CD4-positive, alpha-beta T cell (primary cell): ENCODE data around the gene CHID1. TPM values are rescaled to one million over a fixed set of nuclear protein-coding genes. Genes with fewer than 3 reads are reported as not detected.

Experiments
- ATAC-seq: fragments of 200-7000 bp; cut with Tn5 transposase; one replicate; pipeline ENCODE4 v1.10.0; 2022; ENCODE audit warnings: mild to moderate bottlenecking; ENCODE audit not compliant: poor library complexity
- CTCF ChIA-PET: fragments of 350-600 bp; sonication (Branson Sonifier 250); formaldehyde crosslinking; loops from one replicate; lab custom pipeline; 2021; ENCODE audit warnings: antibody characterized with exemption, inconsistent platforms; lab: Charles Lee
- POLR2A ChIA-PET: fragments of 350-600 bp; sonication (Branson Sonifier 250); formaldehyde crosslinking; loops from one replicate; lab custom pipeline; 2021; ENCODE audit warnings: antibody characterized with exemption, inconsistent platforms; lab: Charles Lee
- DNase-seq, 14 experiments: peaks; one replicate each; pipeline ENCODE4 v3.0.0-alpha.2; 2013 to 2020; ENCODE audit warnings: mixed read lengths in 2 of 14
- H3K27ac ChIP-seq, 2 donors: one replicate each; pipeline versions ENCODE4 v1.5.1 to v1.7.0; 2013; ENCODE audit warnings: low read length in 2 of 2, low read depth in 1 of 2, mild to moderate bottlenecking in 1 of 2
- H3K27me3 ChIP-seq, 2 experiments: 1 replicate in 1 of 2; 2 replicates in 1 of 2; pipeline versions ENCODE4 v1.6.1 to v1.7.0; 2013; ENCODE audit warnings: low read length in 2 of 2, control low read depth in 1 of 2, mild to moderate bottlenecking in 1 of 2, moderate library complexity in 1 of 2; ENCODE audit not compliant: insufficient read depth in 2 of 2, control insufficient read depth in 1 of 2
- H3K36me3 ChIP-seq: one replicate; pipeline ENCODE4 v1.6.1; 2013; ENCODE audit warnings: low read length, control low read depth; ENCODE audit not compliant: insufficient read depth
- H3K4me1 ChIP-seq: one replicate; pipeline ENCODE4 v1.6.1; 2013; ENCODE audit warnings: low read length, control low read depth; ENCODE audit not compliant: insufficient read depth
- H3K4me3 ChIP-seq: one replicate; pipeline ENCODE4 v1.5.1; 2013; ENCODE audit warnings: mild to moderate bottlenecking, low read length, moderate library complexity
- H3K9me3 ChIP-seq, 2 experiments: 1 replicate in 1 of 2; 2 replicates in 1 of 2; pipeline versions ENCODE4 v1.6.1 to v1.7.0; 2013; ENCODE audit warnings: low read length in 2 of 2, mild to moderate bottlenecking in 2 of 2, control low read depth in 1 of 2, moderate library complexity in 1 of 2; ENCODE audit not compliant: control insufficient read depth in 1 of 2, insufficient read depth in 1 of 2
- H3K27ac Mint-ChIP-seq: one replicate; pipeline ENCODE4 v1.8.0; 2020; ENCODE audit warnings: mixed read lengths
- H3K27me3 Mint-ChIP-seq: one replicate; pipeline ENCODE4 v1.8.0; 2021; ENCODE audit warnings: mixed read lengths
- H3K36me3 Mint-ChIP-seq: one replicate; pipeline ENCODE4 v1.8.0; 2021; ENCODE audit warnings: low read depth, mixed read lengths
- H3K4me1 Mint-ChIP-seq: one replicate; pipeline ENCODE4 v1.8.0; 2021; ENCODE audit warnings: low read depth, mixed read lengths
- H3K4me3 Mint-ChIP-seq: one replicate; pipeline ENCODE4 v1.8.0; 2020; ENCODE audit warnings: mild to moderate bottlenecking, mixed read lengths
- H3K9me3 Mint-ChIP-seq: one replicate; pipeline ENCODE4 v1.8.0; 2020; ENCODE audit warnings: mixed read lengths
- intact Hi-C, 2 experiments: fragments of 100-400 bp; cut with DNase I in 1 of 2; cut with micrococcal nuclease in 1 of 2; formaldehyde crosslinking; loops; one replicate each; pipeline versions ENCODE4 v1.15.1 to v1.9.0; 2023 to 2025; cut with DNase I, micrococcal nuclease
- total RNA-seq, 174 experiments: library from RNA in 2 of 174; stranded (reverse) in 2 of 174; gene quantifications; one replicate each; pipeline ENCODE4 v1.2.3 and lab custom pipeline; 2021 to 2026
- TF ChIP-seq, protein P1 (sequence below): fragments of 200-600 bp; IDR thresholded peaks from one replicate; pipeline ENCODE4 v1.8.0; 2022; ENCODE audit warnings: antibody characterized with exemption, mild to moderate bottlenecking

The CHID1 gene
- total RNA-seq, 2 experiments from 2014 or later = 17.1 to 22.8 TPM

- no peak for DNase-seq
- H3K27me3 Mint-ChIP-seq = no peaks in the 10 kb centered on the region
- CTCF ChIA-PET = no interaction called here
- ATAC-seq = no peak
- H3K4me3 Mint-ChIP-seq = no peak overlapping the region
- Histone ChIP-seq H3K27ac (no peak overlapping the region), H3K4me1 (peaks cover 8% of the 10 kb centered on the region), H3K36me3 (peaks cover 21% of the 10 kb centered on the region), H3K4me3 (no peak overlapping the region), H3K9me3 (peaks cover 1 to 4% of the 10 kb centered on the region in 2 experiments), H3K27me3 (no peaks in the 10 kb centered on the region)
- intact Hi-C loops = no loop called here
- peaks cover 55% of the 10 kb centered on the region for H3K36me3 Mint-ChIP-seq
- POLR2A ChIA-PET = interaction anchor here (0.6 kb wide), 1 partner anchor 47 kb away, joined by 3 read pairs; no protein-coding TSS in a partner anchor
- H3K27ac Mint-ChIP-seq = peak overlapping the region; percentile 47
- H3K9me3 Mint-ChIP-seq = peaks cover 2% of the 10 kb centered on the region
- peaks cover 28% of the 10 kb centered on the region for H3K4me1 Mint-ChIP-seq
- TF ChIP-seq, protein P1, sequence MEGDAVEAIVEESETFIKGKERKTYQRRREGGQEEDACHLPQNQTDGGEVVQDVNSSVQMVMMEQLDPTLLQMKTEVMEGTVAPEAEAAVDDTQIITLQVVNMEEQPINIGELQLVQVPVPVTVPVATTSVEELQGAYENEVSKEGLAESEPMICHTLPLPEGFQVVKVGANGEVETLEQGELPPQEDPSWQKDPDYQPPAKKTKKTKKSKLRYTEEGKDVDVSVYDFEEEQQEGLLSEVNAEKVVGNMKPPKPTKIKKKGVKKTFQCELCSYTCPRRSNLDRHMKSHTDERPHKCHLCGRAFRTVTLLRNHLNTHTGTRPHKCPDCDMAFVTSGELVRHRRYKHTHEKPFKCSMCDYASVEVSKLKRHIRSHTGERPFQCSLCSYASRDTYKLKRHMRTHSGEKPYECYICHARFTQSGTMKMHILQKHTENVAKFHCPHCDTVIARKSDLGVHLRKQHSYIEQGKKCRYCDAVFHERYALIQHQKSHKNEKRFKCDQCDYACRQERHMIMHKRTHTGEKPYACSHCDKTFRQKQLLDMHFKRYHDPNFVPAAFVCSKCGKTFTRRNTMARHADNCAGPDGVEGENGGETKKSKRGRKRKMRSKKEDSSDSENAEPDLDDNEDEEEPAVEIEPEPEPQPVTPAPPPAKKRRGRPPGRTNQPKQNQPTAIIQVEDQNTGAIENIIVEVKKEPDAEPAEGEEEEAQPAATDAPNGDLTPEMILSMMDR = no peak
Measured at GRCh38 chr11:954392-955153, 44.0 kb upstream of the CHID1 start.

GRCh38 chr11:953512-953911, 42.9 kb upstream of the CHID1 start:
- intact Hi-C loops = no loop called here
- peaks cover 2% of the 10 kb centered on the region for H3K9me3 Mint-ChIP-seq
- peaks cover 58% of the 10 kb centered on the region for H3K36me3 Mint-ChIP-seq
- no peak for ATAC-seq
- H3K4me3 ChIP-seq = no peak overlapping the region
- H3K4me3 Mint-ChIP-seq = no peak overlapping the region
- peaks cover 21% of the 10 kb centered on the region for H3K36me3 ChIP-seq
- peaks cover 8% of the 10 kb centered on the region for H3K4me1 ChIP-seq
- DNase-seq = no peak
- H3K27ac Mint-ChIP-seq = no peak overlapping the region
- no peaks in the 10 kb centered on the region for H3K27me3 ChIP-seq
- TF ChIP-seq, protein P1 = no peak
- no peak overlapping the region for H3K27ac ChIP-seq
- ChIA-PET CTCF (no interaction called here), POLR2A (no interaction called here)
- H3K27me3 Mint-ChIP-seq = no peaks in the 10 kb centered on the region
- peaks cover 28% of the 10 kb centered on the region for H3K4me1 Mint-ChIP-seq
- peaks cover 5 to 10% of the 10 kb centered on the region in 2 experiments for H3K9me3 ChIP-seq

DNA sequence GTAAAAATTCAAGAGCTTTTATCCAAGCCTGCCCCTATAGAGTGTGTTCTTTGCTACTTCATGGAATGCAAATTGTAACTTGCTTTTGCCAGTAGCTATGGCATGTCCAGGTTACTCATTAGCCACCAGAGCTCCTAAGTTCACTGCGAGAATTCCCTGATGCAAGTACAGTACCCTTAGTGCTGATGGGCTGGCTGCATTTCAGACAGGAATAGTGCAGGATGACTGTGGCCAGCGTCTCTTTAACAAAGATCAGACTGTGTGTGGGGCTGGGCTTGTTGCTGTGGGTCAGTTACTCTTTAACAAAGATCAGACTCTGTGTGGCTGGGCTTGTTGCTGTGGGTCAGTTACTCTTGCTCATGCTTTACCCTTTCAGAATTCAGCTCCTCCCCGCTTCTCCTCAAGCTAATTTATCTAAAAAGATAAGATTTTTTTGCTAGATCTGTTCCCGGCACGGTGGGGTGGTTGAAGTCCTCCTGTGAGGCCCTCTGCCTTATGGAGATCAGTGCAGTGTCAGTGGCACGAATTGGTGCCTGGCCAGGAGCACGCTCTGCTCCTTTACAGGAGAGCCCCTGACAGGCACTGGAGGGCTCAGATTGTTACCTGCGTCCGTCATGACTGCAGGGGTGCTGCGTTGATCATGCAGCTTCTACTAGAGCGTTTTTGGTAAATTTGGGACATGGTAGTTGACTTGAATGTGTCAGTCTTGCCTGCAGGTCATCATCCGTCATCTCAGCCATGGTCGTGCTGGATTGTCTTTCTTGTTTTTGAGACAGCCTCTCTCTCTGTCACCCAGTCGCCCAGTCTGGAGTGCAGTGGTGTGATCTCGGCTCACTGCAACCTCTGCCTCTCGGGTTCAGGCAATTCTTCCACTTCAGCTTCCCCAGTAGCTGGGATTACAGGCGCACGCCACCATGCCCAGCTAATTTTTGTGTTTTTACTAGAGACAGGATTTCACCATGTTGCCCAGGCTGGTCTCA, 42.1 kb upstream of the CHID1 start:
- Histone ChIP-seq H3K36me3 (peaks cover 17% of the 10 kb centered on the region), H3K27ac (no peak overlapping the region), H3K9me3 (peaks cover 5 to 10% of the 10 kb centered on the region in 2 experiments), H3K27me3 (no peaks in the 10 kb centered on the region), H3K4me3 (no peak overlapping the region), H3K4me1 (peaks cover 8% of the 10 kb centered on the region)
- Mint-ChIP-seq H3K9me3 (peaks cover 2% of the 10 kb centered on the region), H3K4me3 (no peak overlapping the region), H3K27me3 (no peaks in the 10 kb centered on the region), H3K27ac (no peak overlapping the region), H3K4me1 (peaks cover 28% of the 10 kb centered on the region), H3K36me3 (peaks cover 58% of the 10 kb centered on the region)
- intact Hi-C loops = no loop called here
- TF ChIP-seq, protein P1 = no peak
- ATAC-seq = no peak
- DNase-seq = no peak
- POLR2A ChIA-PET = interaction anchor here (0.6 kb wide), 1 partner anchor 10 kb away, joined by 3 read pairs; no protein-coding TSS in a partner anchor
- CTCF ChIA-PET = no interaction called here
